GM19397 (cell line): ENCODE results near the gene SRPX.

Experiments used
- ATAC-seq: cut with Tn5 transposase; IDR thresholded peaks from one replicate; pipeline ENCODE4 v1.9.1; 2021; ENCODE audit warnings: mild to moderate bottlenecking, moderate library complexity; ENCODE audit not compliant: unreplicated experiment

Gene SRPX

DNA sequence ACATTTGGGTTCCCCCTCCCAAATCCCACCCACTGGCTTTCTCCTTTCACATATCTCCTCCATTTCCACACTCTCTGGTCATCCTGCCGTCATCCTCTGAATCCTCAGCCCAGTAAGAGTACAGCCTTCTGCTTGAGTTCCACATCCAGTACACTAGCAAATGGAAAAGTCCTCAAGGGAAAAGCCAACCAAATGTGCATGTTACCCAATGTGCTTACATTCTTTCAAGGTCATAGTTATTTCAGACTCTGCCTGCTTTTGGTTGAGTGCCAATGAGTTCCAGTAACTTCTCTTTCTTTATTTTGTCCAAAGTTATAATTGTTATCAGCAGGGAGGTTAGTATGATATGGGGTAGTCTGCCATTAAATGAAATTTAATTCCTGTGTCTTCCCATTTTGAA, 78.1 kb downstream of the SRPX start:
- ATAC-seq = no peak

- no peak for ATAC-seq
These were observed 81.8 kb downstream of the SRPX start for GRCh38 chrX:38138900-38139299.

DNA sequence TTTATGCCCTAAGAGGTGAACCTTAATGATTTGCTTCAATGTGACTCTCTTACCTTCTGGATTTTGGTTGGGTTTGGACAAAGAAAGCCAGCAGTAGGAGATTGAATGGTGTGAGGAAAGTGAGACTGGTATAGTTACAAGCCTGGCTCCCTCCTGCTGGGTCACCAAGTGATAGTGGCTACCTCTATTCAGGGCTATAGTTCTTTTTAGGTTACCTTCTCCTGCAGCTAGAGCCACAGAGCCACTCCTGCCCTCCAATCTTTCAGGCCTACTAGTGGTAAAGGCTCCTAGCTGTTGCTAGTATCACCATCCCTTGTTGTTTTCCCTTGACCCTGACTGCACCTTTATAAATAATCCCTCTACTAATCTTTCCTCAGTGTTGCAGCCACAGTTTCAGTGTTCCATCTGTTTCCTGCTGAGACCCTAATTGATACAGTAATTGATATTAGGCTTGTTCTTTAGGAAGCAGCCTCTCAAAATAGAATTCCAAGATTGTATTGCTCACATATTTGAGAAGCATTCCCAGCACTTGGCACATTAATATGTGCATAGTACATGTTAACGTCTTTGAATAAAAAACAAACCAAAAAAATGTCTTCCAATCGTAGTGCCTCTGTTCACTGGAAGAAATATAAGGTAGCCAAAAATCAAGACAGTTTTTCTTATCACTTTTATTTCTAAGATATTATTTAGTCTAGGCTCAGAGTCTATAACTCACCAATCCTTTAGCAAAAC, 82.3 kb downstream of the SRPX start:
- ATAC-seq = no peak

DNA sequence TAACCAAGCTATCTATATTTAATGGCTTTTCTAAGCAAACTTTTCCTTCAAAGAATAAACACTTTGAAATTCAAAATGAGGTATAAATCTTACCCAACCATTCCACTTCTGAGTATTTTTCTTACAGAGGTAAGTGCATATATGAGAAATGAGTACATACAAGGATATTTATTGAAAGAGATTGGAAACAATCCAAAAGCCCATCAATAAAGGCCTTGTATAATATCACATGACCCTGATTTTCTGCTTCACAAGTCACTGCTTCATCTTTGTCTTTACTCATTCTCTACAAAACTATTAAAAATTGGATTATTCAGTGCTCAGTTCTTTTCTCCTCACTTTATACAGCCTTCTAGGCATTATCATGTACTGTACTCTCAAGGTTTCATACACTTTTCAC, 91.3 kb downstream of the SRPX start:
- ATAC-seq = no peak

DNA sequence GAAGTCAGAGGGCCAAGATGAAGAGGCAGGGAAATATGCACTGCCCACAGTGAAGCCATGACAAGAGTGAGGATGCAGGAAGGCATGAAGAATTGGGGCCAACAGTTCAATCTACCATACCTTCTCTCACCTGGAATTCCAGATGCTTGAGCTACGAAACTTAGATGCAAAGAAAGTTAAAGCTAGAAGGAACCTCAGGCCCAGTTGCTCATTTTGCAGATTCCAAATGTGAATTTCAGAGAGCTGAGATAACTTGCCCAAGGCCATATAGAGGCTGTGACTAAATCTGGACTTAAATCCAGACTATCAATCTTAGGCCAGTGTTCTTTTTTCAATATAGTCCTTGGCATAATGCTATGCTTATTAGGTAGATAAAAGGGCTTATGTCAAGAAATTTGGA, 92.7 kb downstream of the SRPX start:
- no peak for ATAC-seq

DNA sequence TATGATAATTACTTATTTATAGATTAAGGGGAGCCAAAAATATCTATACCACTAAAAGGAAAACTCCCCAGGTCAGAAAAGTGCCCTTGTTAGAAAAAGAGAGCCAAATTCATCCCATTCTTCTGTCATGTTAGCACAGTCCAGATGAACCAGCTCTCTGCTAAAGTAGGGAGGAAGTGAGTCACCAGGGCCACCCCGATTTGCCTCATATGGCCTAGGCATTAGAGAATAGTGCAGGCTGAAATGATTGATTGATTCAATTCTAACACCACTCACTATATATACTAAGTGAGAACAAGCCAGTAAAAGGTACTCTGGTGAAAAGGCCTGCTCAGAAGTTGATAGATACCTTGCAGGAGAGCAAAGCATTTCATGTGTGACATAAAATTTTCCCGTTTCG, 94.5 kb downstream of the SRPX start:
- ATAC-seq = no peak

GRCh38 chrX:38124000-38124399, 96.7 kb downstream of the SRPX start:
- ATAC-seq = no peak

- ATAC-seq = no peak
These were observed 103.2 kb downstream of the SRPX start for GRCh38 chrX:38117485-38117884.

GRCh38 chrX:38116706-38117105, 104.0 kb downstream of the SRPX start:
- no peak for ATAC-seq

GRCh38 chrX:38112566-38112965, 108.1 kb downstream of the SRPX start:
- ATAC-seq = peak; percentile 86

DNA sequence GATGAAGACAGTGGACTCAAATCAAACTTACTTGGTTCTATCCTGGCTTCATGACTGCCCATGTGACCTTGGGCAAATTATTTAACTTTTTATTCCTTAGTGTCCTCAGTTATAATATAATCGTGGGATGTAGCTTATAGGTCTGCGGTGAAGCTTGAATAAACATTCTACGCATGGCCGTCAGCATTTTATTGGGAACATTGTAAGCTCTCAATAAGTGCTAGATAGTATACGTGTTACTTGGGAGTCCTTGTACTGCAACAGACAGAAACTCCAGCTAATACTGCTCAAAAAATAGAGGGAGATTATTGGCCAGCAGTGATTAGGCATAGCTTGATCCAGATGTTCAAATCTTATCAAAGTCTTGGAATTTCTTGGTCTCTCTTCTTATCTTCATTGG, 109.5 kb downstream of the SRPX start:
- ATAC-seq = no peak

GRCh38 chrX:38110231-38110630, 110.4 kb downstream of the SRPX start:
- no peak for ATAC-seq

DNA sequence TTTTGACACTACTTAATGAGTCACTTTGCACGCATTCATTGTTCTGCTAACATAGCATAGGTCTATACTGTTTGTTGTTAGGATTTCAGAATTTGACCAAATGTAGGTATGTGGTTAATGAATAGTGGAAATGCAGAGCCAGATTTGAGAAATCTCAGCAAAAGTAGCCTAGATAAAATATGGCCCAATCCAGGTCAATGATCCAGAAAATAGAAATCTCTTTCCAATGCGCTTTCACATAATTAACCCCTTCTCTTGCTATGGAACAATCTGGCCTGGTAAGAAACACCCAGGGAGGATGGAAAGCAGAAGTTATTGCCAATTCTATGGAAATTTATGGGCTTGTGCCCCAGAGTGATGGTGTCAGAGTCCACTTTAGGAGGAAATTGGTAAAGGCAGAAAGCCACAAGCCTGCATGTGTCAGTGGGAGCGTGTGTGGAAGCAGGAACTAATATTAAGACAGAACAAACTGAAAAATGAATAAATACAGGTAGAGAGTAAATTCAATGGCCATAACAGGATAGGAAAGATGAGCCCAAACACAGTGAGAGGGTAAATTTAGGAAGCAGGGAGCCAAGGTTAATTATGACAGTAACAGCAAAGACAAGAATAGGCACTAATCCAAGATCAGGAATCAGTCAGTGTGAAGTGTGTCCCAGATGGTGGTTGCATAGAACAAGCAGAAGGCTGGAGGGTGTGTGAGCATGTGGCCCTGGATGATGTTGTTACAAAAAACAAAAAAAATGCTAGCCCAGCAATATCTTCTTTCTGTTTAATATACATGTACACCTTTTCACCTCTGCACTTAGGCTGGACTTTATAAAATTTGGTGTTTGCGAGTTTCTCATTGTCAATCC, 111.4 kb downstream of the SRPX start:
- ATAC-seq = no peak

DNA sequence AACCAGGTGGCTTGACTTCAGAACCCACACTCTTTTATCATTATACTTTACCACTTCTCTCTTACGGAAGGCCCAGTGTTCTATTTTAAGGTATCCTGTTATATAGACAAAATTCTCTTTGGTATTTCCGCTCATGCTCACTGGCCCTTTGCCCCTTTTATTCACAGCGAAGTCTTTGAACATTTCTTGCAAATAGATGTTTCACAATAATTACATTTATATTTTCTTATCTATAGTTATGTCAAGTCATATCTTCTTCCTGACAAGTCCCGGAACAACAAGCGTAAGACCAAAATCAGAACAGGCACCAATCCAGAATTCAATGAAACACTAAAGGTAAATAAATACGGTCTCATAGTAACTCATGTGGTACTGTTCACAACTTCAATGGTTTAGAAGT, 112.3 kb downstream of the SRPX start:
- no peak for ATAC-seq

DNA sequence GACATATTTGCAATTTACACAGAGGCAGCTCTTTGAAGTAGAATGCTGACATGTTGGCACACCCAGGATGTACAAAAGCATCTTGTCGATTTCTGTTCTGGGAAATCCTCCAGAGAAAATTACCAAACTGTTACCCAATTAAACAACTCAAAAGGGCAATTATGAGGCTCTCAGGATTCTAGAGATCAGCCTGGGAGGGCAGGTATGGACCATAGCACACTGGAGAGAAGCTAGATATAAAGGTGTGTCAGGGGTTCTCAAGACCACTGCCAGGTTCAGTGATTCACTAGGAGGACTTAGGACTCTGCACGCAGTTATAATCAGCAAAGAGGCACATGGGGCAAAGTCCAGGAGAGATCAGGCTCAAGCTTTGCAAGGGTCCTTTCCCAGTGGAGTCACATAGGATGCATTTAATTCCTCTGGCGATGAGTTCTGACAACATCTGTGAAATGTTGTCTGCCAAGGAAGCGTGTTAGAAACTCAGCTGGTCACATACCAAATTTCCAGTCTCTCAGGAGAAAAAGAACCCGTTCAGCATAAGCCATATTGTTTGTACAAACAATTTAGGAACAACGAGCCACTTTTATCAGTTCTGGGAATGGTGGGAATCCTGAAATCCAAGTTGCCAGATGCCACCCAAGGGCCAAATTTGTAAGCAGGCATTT, 113.5 kb downstream of the SRPX start:
- ATAC-seq = no peak

- no peak for ATAC-seq
These were observed 115.4 kb downstream of the SRPX start for GRCh38 chrX:38105216-38105725.

- peak; percentile 92 for ATAC-seq
These were observed 116.5 kb downstream of the SRPX start for GRCh38 chrX:38103857-38104812.

GRCh38 chrX:38102875-38103274, 117.8 kb downstream of the SRPX start:
- ATAC-seq = no peak

GRCh38 chrX:38102240-38102639, 118.4 kb downstream of the SRPX start:
- ATAC-seq = no peak

DNA sequence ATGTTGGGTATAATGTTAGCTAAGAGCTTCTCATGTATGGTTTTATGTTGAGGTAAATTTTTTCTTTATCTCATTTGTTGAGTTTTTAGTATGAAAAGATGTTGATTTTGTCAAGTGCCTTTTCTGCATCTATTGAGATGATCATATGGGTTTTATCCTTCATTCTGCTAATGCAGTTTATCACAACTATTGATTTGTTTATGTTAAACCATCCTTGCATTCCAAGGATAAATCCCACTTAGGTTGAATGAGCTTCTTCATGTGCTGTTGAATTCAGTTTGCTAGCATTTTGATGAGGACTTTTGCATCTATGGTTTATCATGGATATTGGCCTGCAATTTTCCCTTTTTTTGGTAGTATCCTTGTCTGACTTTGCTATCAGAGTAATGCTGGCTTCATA, 121.0 kb downstream of the SRPX start:
- ATAC-seq = no peak
